Choroid plexus epithelial cell (primary cell): ENCODE data around the gene FAM171A1.

Experiments used
- DNase-seq: peaks from one replicate; pipeline ENCODE4 v3.0.0-alpha.2; 2010; ENCODE audit warnings: low read depth
- H3K4me3 ChIP-seq: 2 replicates; pipeline ENCODE4 v1.5.1; 2011; ENCODE audit warnings: low read depth, mild to moderate bottlenecking, control low read depth, low read length, moderate library complexity
- TF ChIP-seq, protein P1 (sequence below): conservative IDR thresholded peaks from 2 replicates; pipeline ENCODE4 v1.5.1; 2011; ENCODE audit warnings: low read depth, mild to moderate bottlenecking, control low read depth, inconsistent platforms, low read length, moderate library complexity

The FAM171A1 gene

DNA sequence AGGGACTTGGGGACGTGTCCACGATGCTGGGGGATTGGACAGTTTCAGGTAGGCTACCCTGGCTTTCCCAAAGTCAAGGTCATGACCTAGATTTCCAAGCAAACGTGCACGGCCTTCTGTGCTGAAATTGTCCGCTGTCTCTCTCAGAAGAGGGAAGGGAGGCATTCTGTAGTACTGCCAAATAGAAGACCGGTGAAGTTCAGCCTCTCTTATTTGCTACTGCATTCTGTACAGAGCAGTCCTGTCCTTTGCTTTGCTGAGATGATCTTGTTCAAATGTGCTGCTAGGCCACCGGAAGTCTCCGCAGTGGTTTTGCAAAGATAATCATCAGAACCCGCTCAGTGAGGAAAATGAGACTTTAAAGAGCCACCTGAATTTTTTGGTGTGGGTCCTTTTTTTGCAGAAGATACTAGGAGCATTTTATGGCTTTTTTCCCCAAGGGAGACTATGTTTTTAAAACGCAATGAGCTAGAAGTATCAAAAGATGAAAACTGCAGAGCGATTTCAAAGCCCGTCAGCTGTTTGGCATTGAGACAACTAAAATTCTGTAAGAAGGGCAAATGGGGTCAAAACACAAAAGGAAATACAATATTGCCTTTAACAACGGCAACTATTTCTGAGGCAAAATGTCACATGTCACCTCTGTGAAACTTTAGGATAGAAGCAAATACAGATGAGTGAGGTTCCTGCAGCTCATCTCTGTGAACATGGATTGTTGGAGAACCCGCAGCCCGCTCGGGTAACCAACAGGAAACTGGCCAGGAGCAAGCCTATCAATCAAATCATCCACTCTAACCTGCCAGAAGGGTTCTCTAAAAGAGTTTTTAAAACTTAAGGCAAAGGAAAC, 201.3 kb downstream of the FAM171A1 start:
- TF ChIP-seq, protein P1, sequence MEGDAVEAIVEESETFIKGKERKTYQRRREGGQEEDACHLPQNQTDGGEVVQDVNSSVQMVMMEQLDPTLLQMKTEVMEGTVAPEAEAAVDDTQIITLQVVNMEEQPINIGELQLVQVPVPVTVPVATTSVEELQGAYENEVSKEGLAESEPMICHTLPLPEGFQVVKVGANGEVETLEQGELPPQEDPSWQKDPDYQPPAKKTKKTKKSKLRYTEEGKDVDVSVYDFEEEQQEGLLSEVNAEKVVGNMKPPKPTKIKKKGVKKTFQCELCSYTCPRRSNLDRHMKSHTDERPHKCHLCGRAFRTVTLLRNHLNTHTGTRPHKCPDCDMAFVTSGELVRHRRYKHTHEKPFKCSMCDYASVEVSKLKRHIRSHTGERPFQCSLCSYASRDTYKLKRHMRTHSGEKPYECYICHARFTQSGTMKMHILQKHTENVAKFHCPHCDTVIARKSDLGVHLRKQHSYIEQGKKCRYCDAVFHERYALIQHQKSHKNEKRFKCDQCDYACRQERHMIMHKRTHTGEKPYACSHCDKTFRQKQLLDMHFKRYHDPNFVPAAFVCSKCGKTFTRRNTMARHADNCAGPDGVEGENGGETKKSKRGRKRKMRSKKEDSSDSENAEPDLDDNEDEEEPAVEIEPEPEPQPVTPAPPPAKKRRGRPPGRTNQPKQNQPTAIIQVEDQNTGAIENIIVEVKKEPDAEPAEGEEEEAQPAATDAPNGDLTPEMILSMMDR, result no peak
- H3K4me3 ChIP-seq, result no peak overlapping the region
- peak; percentile 24 for DNase-seq

DNA sequence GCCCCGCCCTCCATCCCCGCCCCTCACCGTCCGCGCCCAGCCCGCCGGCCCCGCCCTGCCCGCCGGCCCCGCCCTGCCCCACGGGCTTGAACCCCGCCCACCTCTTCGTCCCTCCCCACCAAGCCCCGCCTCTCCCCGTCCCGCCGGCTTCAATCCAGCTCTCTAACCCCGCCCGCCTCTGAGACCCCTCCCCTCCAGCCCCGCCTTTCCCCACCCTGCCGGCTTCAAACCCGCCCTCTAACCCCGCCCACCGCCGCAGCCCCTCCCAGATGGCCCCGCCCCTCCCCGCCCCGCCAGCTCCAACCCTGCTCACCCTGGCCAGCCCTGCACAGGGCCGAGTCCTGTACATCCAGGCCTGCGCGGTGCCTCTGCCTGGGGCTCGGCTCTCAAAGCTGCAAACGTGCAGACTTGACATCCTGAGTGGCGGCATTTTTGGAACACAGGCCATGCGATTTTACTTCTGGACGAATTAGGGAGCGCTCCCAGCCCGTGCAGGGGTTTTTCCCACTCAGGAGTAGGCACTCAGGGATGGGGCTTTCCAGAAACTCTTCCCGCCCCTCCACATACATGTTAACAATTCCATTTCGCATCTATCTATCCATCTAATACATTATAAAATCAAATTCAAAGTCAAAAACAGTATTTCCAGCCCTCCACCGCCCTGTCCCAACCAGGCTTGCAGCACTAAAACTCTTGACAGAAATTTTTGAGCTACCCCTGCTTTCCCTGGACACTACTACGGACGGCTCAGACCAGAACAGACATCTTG, 202.1 kb downstream of the FAM171A1 start:
- TF ChIP-seq, protein P1, result no peak
- peak; percentile 98 for DNase-seq
- H3K4me3 ChIP-seq, result peak overlapping the region; percentile 21

DNA sequence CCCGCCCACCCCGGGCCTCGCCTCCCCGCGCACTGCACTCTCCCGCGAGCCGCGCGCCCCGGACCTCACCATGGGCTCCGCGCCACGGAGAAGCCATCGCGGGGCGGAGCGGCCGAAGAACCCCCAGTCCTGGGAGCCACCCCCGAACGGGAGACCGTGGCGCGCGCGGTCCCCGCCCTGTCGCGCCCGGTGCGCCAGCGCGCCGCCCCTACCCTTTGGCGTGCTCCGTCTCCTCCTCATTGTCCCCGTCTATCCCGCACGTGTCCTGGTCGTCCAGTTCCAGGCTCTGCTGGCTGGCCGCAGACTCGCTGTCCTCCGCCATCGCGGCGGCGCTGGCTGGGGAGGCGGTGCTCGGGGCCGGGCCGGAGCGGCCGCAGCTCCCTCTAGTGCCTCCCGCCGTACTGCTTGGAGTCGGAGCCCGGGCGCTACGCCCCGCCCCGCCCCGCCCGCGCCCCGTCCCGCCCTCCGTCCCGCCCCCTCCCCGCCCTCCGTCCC, 202.8 kb downstream of the FAM171A1 start, which contains the start of gene NMT2:
TSS of gene NMT2 (minus strand) at position 403 of the 495 bp plus-strand sequence. CDS start at position 322, 81 bp downstream.
- DNase-seq, result no peak
- TF ChIP-seq, protein P1, result peak; percentile 39
- peak within 1 kb of the TSS; percentile 85 for H3K4me3 ChIP-seq

DNA sequence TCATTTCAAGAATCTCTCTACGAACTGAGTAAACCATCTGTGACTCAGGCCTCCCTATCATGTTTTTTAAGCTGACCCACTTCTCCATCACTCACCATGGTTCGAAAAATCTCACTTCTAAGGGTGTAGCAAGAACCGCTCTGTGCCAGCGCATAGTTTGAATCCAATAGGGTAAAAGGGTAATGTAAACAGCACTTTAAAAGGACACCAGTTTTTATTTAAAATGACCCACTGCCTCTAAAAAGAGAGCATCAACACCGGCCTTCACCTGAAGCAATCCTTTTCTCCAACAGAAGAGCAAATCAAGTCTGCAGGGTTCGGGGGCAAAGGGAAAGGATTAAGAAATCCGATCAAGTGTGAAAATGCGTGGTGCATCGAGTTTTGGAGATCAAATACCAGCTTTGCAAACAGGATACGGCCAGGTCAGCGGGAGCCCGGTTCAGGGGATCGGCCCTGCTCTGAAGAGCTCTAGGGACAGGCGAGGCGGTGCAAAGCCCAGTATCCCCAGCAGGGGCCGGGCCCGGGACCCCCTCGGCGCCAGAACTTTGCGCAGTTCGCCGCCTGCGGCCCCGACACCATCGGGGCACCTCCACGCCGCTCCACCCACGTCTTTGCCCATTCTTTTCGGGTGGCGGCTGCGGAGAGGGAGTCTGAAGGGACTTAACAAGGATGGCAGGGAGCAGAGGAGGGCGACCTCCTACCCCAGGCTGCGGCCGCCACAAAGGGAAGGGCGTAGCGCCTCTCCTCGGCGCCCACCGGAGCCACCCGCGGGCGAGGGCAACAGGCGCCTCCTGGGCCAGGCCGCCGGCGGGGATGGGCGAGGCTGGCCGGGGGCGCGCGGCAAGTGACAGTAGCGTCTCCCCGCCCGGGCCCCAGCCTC, 203.4 kb downstream of the FAM171A1 start:
- peak; percentile 62 for DNase-seq
- TF ChIP-seq, protein P1, result peak; percentile 62
- peak overlapping the region; percentile 85 for H3K4me3 ChIP-seq

DNA sequence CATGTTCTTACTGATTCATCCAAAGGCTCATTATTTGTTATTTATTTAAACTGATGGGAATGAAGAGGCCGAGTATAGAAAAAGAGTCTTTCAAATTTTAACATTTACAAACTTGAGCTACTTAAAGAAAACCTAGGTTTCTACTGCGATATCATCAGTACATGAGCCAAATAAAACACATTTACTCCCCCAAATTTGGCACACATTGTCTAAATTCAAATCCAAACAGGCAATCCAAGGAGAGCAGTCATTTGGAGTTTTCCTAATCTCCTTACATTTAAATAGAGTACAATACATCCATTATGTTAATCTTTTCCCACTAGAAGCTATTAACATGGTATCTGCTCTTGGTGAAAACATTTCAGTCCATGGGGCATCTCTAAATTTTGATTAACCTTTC, 204.8 kb downstream of the FAM171A1 start:
- peak overlapping the region; percentile 85 for H3K4me3 ChIP-seq
- TF ChIP-seq, protein P1, result no peak
- no peak for DNase-seq

DNA sequence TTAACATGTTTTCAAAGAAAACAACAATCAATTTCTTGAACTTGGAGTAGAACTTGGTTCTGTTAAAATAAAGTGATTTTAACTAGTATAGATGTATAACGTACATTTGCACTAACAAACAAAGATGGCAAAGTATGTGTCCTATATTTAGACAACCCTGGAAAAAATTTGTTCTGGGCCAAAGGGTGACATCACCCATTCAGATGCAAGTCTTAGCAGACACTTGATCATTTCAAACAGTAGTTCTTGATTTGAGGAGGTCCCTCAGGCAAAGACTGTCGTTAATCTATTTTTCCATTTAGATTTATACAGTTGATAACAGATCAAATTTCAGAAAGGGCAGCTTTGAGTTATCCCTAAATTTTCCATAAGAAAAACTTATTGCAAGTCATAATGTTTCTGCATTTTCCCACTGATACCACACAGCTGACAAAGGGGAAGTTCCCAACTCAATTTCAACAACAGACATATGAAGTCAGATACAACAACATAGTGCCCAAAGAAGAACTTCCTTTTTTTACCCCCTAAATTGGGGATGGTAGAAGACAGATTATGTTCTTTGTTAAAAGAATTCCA, 207.7 kb downstream of the FAM171A1 start:
- H3K4me3 ChIP-seq, result no peak overlapping the region
- TF ChIP-seq, protein P1, result no peak
- peak; percentile 16 for DNase-seq
